Measurements from ENCODE around the gene CRADD. TPM values are rescaled to one million over a fixed set of nuclear protein-coding genes. Genes with fewer than 3 reads are reported as not detected.

CRADD gene
- total RNA-seq, 6 donors from 2014 or later = 13.7 to 40.7 (median 29.0) TPM

- Histone ChIP-seq H3K9me3 (no peaks in the 10 kb centered on the region), H3K4me3 (no peak overlapping the region), H3K27me3 (no peaks in the 10 kb centered on the region), H3K4me1 (no peaks in the 10 kb centered on the region), H3K36me3 (no peaks in the 10 kb centered on the region), H3K27ac (no peak overlapping the region)
- no peak for TF ChIP-seq EP300 (IDR thresholded peaks at IDR 0.05)
- TF ChIP-seq, protein P1, sequence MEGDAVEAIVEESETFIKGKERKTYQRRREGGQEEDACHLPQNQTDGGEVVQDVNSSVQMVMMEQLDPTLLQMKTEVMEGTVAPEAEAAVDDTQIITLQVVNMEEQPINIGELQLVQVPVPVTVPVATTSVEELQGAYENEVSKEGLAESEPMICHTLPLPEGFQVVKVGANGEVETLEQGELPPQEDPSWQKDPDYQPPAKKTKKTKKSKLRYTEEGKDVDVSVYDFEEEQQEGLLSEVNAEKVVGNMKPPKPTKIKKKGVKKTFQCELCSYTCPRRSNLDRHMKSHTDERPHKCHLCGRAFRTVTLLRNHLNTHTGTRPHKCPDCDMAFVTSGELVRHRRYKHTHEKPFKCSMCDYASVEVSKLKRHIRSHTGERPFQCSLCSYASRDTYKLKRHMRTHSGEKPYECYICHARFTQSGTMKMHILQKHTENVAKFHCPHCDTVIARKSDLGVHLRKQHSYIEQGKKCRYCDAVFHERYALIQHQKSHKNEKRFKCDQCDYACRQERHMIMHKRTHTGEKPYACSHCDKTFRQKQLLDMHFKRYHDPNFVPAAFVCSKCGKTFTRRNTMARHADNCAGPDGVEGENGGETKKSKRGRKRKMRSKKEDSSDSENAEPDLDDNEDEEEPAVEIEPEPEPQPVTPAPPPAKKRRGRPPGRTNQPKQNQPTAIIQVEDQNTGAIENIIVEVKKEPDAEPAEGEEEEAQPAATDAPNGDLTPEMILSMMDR (IDR thresholded peaks at IDR 0.05) = no peak
- no peak for TF ChIP-seq POLR2AphosphoS5 (IDR thresholded peaks at IDR 0.05)
- TF ChIP-seq POLR2A (IDR thresholded peaks at IDR 0.05) = no peak
- 86 to 88% methylated on average over 4 of the region's 4 CpGs for WGBS, 2 donors
- ATAC-seq (ENCODE audit: low FRiP score in 2 of 2) = no peak
- no peak for DNase-seq
These were observed 161.9 kb downstream of the CRADD start for GRCh38 chr12:93839064-93839463.

GRCh38 chr12:93841671-93842070 is 164.5 kb downstream of the CRADD start:
- no peak overlapping the region for H3K4me3 ChIP-seq
- no peaks in the 10 kb centered on the region for H3K27me3 ChIP-seq
- DNase-seq = no peak
- no peaks in the 10 kb centered on the region for H3K9me3 ChIP-seq
- no peaks in the 10 kb centered on the region for H3K36me3 ChIP-seq
- H3K4me1 ChIP-seq = no peaks in the 10 kb centered on the region
- TF ChIP-seq EP300 (IDR thresholded peaks at IDR 0.05) (no peak), POLR2AphosphoS5 (IDR thresholded peaks at IDR 0.05) (no peak), POLR2A (IDR thresholded peaks at IDR 0.05) (no peak)
- TF ChIP-seq, protein P1 (IDR thresholded peaks at IDR 0.05) = no peak
- WGBS, 2 donors = 96 to 98% methylated on average over 8 of the region's 8 CpGs
- no peak overlapping the region for H3K27ac ChIP-seq
- ATAC-seq (ENCODE audit: low FRiP score in 2 of 2) = no peak

DNA sequence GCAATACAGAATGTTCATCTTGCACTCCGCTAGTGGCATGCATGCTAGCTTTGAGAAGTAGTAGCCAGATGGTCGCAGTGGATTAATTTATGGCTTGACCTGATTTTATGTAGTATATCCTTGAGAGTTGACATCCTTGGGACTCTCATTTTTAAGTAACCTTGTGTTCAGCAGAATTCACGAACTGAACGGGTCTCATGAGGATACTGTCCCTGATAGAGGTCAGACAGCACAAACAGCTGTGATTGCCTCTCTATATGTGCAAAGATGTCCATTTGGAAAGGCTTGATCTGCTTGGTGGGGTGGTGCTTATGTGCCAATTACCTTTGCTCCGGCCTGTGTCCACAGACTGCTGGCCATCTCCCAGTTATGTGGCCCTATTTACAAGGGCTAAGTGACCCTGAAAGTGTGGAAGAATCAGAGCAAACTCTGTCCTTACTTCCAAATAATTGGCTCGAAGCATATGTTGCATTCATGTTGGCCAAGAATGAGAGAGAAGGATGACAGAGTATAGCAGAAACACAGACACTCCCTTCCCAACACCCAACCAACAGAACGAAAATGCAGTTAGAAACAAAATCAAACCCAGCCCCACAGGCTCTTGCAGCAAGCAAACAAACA is 167.1 kb downstream of the CRADD start:
- WGBS, 2 donors = 84 to 95% methylated on average over 7 of the region's 7 CpGs
- ATAC-seq (ENCODE audit: low FRiP score in 2 of 2) (no peak), DNase-seq (no peak)
- Histone ChIP-seq H3K27me3 (no peaks in the 10 kb centered on the region), H3K4me1 (peaks cover 3 to 11% (median 7%) of the 10 kb centered on the region in 4 donors), H3K27ac (no peak overlapping the region), H3K36me3 (no peaks in the 10 kb centered on the region), H3K4me3 (no peak overlapping the region), H3K9me3 (no peaks in the 10 kb centered on the region)
- TF ChIP-seq POLR2AphosphoS5 (IDR thresholded peaks at IDR 0.05) = no peak
- TF ChIP-seq, protein P1 (IDR thresholded peaks at IDR 0.05) = no peak
- TF ChIP-seq POLR2A (IDR thresholded peaks at IDR 0.05) = no peak

DNA sequence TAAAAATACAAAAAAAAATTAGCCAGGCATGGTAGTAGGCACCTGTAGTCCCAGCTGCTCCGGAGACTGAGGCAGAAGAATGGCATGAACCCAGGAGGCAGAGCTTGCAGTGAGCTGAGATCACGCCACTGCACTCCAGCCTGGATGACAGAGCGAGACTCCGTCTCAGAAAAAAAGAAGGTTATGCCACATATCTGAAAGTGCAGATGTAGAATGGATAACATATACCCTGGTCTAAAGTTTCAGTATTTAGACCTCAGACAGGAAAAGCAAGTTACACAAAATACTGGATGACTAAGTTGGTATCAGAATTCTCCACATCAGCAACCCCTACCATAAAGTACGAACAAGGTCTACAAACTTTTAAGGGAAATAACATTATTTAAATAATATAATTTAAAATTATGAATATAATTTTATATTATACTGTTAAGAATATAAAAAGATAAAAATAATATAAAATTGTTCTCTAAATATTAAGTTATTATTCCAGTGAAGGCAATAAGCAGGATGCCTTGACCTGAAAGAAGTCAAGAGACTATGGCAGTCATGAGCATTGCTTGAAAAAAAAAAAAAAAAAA is 169.9 kb downstream of the CRADD start:
- ATAC-seq (ENCODE audit: low FRiP score in 2 of 2) (no peak), DNase-seq (no peak)
- no peaks in the 10 kb centered on the region for H3K36me3 ChIP-seq
- no peaks in the 10 kb centered on the region for H3K9me3 ChIP-seq
- no peak overlapping the region for H3K27ac ChIP-seq
- peaks cover 3 to 11% (median 7%) of the 10 kb centered on the region in 4 donors for H3K4me1 ChIP-seq
- H3K27me3 ChIP-seq = no peaks in the 10 kb centered on the region
- WGBS, 2 donors = 89 to 94% methylated on average over 5 of the region's 5 CpGs
- TF ChIP-seq, protein P1 (IDR thresholded peaks at IDR 0.05) = no peak
- TF ChIP-seq POLR2AphosphoS5 (IDR thresholded peaks at IDR 0.05) = no peak
- TF ChIP-seq POLR2A (IDR thresholded peaks at IDR 0.05) = no peak
- TF ChIP-seq EP300 (IDR thresholded peaks at IDR 0.05) = no peak
- no peak overlapping the region for H3K4me3 ChIP-seq
